Adrenal gland (tissue), 19 donors: ENCODE measurements around the gene ZNF222. TPM values are rescaled to one million over a fixed set of nuclear protein-coding genes. Genes with fewer than 3 reads are reported as not detected.

Experiments used
- DNase-seq, 7 donors: peaks; one replicate each; pipeline ENCODE4 v3.0.0-alpha.2; 2019 to 2020
- H3K27ac ChIP-seq, 5 donors: fragments of 200-600 bp; sonication (generic) in 4 of 5; 1 replicate in 3 of 5; 2 replicates in 2 of 5; pipeline versions ENCODE4 v1.5.1 to v1.8.0; 2016 to 2020; ENCODE audit warnings: mild to moderate bottlenecking in 1 of 5
- H3K27me3 ChIP-seq: fragments of 200-600 bp; 2 replicates; pipeline ENCODE4 v1.8.0; 2021
- H3K36me3 ChIP-seq, 2 donors: fragments of 200-600 bp; replicated peaks in 1 of 2; 1 replicate in 1 of 2; 2 replicates in 1 of 2; pipeline versions ENCODE4 v1.5.1 to v1.8.0; 2018 to 2022
- H3K4me1 ChIP-seq, 2 donors: fragments of 200-600 bp; replicated peaks in 1 of 2; 1 replicate in 1 of 2; 2 replicates in 1 of 2; pipeline versions ENCODE4 v1.5.1 to v1.8.0; 2018 to 2021
- H3K4me3 ChIP-seq, 4 donors: fragments of 200-600 bp; sonication (generic) in 3 of 4; one replicate each; pipeline ENCODE4 v1.5.1; 2016 to 2018
- H3K9me3 ChIP-seq, 3 donors: fragments of 200-600 bp; sonication (generic) in 1 of 3; replicated peaks in 1 of 3; 1 replicate in 2 of 3; 2 replicates in 1 of 3; pipeline versions ENCODE4 v1.5.1 to v1.8.0; 2016 to 2021
- POLR2A ChIP-seq, 2 donors: fragments of 450-650 bp; IDR thresholded peaks; one replicate each; pipeline ENCODE4 v1.6.1; 2017; ENCODE audit warnings: antibody characterized with exemption in 2 of 2, mild to moderate bottlenecking in 2 of 2, moderate library complexity in 1 of 2
- WGBS, 4 donors: extraction: QIAGEN DNeasy Blood & Tissue Kit in 2 of 4; methylation state at CpG; one replicate each; pipeline versions ENCODE4 v1.1.5 to v1.1.7; 2013 to 2017; 5-methylcytosine and 5-hydroxymethylcytosine counted together
- intact Hi-C, 2 donors: fragments of 100-400 bp; cut with DNase I; formaldehyde crosslinking; loops; one replicate each; pipeline versions ENCODE4 v1.14.1 to v1.15.0; 2022 to 2023
- long read RNA-seq, 10 donors: library from polyadenylated mRNA in 3 of 10; unstranded in 2 of 10; stranded (forward) in 1 of 10; transcript quantifications; one replicate each; pipeline ENCODE4 v2.0.0 and lab custom pipeline, GENCODE V29; 2021 to 2026
- polyA plus RNA-seq, 3 donors: library from polyadenylated mRNA; stranded (reverse); fragments of 200-250 nt in 2 of 3; fragments of 350-450 nt in 1 of 3; fragmentation: Illumina TruSeq in 1 of 3; extraction: RNeasy Lipid Tissue Mini Kit (QIAGEN cat#74804) in 1 of 3; gene quantifications; one replicate each; pipeline ENCODE4 v1.2.3, GENCODE V29; 2013 to 2014
- total RNA-seq, 9 donors: library from RNA; depleted of rRNA in 4 of 9; stranded (reverse); fragments of >200 nt in 4 of 9; fragments of 120-200 nt in 1 of 9; fragmentation: NEBNext Ultra II Directional in 1 of 9; extraction: Animal tissue kit (Norgen Biotek cat#: 25700) in 1 of 9; gene quantifications; one replicate each; pipeline versions ENCODE4 v1.1.0 to v1.2.4, GENCODE V29; 2013 to 2023
- TF ChIP-seq, protein P1 (sequence below), 6 experiments: fragments of 450-650 bp in 4 of 6; fragments of 200-600 bp in 2 of 6; sonication (generic) in 1 of 6; IDR thresholded peaks; 1 replicate in 5 of 6; 2 replicates in 1 of 6; pipeline versions ENCODE4 v1.5.1 to v1.8.0; 2016 to 2021; ENCODE audit warnings: antibody characterized with exemption in 6 of 6, mild to moderate bottlenecking in 2 of 6, moderate library complexity in 1 of 6
- donor health status: healthy with polysubstance abuse.
- donor health status: Bipolar disorder and iron deficiency.
- donor health status: DM: yes; HTN: yes; CAD: no.
- donor health status: DM: no; HTN: no; CAD: no.
- donor health status: DM: no; HTN: no; CAD: no.
- donor health status: DM: yes; HTN: yes; CAD: no.

The ZNF222 gene
- total RNA-seq (10 to 100 TPM in 1 of 9 donors, 1 to 10 TPM in 8; 2.3 to 10.9 (median 4.5) TPM), polyA plus RNA-seq (1 to 10 TPM; 4.1 to 7.8 (median 4.5) TPM)
- long read RNA-seq, donor 1, partial matches to known transcripts, result 0 of 1 reads
- long read RNA-seq, donor 1, other reads (novel, unspliced or antisense), result 0 of 1 reads
- long read RNA-seq, donor 2, partial matches to known transcripts, result 0 of 1 reads
- long read RNA-seq, donor 2, other reads (novel, unspliced or antisense), result 0 of 1 reads
- long read RNA-seq, donor 3, partial matches to known transcripts, result 0 of 1 reads
- long read RNA-seq, donor 3, other reads (novel, unspliced or antisense), result 0 of 1 reads
- long read RNA-seq, donor 4, partial matches to known transcripts, result 0 of 4 reads
- long read RNA-seq, donor 4, other reads (novel, unspliced or antisense), result 0 of 4 reads
- long read RNA-seq, donor 5, transcript ZNF222-202 (4 exons, 1,595 nt), result major isoform, 6 of 8 reads
- long read RNA-seq, donor 5, partial matches to known transcripts, result 0 of 8 reads
- long read RNA-seq, donor 5, other reads (novel, unspliced or antisense), result 2 of 8 reads
- long read RNA-seq, donor 6, partial matches to known transcripts, result 1 of 2 reads
- long read RNA-seq, donor 6, other reads (novel, unspliced or antisense), result 0 of 2 reads
- long read RNA-seq, donor 7, partial matches to known transcripts, result 0 of 1 reads
- long read RNA-seq, donor 7, other reads (novel, unspliced or antisense), result 0 of 1 reads
- long read RNA-seq, donor 8, partial matches to known transcripts, result 0 of 1 reads
- long read RNA-seq, donor 8, other reads (novel, unspliced or antisense), result 0 of 1 reads
- long read RNA-seq, donor 9, partial matches to known transcripts, result 0 of 1 reads
- long read RNA-seq, donor 9, other reads (novel, unspliced or antisense), result 0 of 1 reads
- long read RNA-seq, donor 10, result 0 reads

DNA sequence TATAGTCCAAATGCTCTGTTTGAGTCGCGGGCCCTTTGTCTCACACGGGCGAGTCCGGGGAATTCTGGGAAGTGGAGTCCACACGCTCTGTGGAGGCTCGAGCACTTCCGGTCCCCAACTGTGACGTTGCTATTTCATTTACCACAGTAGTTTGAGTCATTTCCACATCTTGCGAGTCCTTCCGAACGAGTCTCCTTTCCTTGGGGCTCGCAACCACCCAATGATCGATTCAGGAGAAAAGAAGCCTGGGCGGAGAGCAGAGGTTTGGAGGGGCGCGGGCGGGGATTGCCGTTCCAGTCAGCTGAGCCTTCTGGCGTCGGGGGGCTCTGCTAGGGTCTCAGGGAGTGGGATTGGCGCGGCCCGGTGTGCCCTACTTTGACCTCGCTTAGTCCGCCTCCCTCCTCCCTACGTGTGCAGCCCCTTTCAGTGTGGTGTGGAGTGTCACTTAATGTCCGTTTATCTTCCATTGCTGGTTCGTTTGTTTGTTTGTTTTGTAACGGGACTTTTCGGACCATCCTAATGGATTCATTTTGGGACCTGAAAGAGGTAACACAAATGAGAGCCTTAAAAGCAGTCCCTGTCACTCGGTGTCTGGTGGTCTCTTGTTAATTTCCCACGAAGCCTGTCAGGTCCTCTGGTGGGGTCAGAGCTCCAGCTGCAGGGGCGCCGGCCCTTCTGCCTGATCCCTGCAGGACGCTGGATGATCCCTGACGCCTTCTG lies at the start of gene ZNF222:
Gene ZNF222, plus strand, starts transcription at position 163 of the 720 bp plus-strand sequence. Its CDS starts 58 bp downstream, at position 221.
- H3K4me1 ChIP-seq, result peaks cover 0 to 5% of the 10 kb centered on the region in 2 donors
- H3K9me3 ChIP-seq, result peaks cover 0 to 6% (median 0%) of the 10 kb centered on the region in 3 donors
- no peaks in the 10 kb centered on the region for H3K27me3 ChIP-seq
- intact Hi-C loops, result no loop called here
- peak within 1 kb of the TSS in 3 of 5 donors; percentile 58 to 70 (median 65) for H3K27ac ChIP-seq
- TF ChIP-seq, protein P1, sequence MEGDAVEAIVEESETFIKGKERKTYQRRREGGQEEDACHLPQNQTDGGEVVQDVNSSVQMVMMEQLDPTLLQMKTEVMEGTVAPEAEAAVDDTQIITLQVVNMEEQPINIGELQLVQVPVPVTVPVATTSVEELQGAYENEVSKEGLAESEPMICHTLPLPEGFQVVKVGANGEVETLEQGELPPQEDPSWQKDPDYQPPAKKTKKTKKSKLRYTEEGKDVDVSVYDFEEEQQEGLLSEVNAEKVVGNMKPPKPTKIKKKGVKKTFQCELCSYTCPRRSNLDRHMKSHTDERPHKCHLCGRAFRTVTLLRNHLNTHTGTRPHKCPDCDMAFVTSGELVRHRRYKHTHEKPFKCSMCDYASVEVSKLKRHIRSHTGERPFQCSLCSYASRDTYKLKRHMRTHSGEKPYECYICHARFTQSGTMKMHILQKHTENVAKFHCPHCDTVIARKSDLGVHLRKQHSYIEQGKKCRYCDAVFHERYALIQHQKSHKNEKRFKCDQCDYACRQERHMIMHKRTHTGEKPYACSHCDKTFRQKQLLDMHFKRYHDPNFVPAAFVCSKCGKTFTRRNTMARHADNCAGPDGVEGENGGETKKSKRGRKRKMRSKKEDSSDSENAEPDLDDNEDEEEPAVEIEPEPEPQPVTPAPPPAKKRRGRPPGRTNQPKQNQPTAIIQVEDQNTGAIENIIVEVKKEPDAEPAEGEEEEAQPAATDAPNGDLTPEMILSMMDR (IDR thresholded peaks at IDR 0.05), result no peak
- peak in 1 of 2 donors; percentile 26 for TF ChIP-seq POLR2A (IDR thresholded peaks at IDR 0.05)
- peak within 1 kb of the TSS; percentile 9 to 89 (median 49) for H3K4me3 ChIP-seq
- peak; percentile 82 to 94 (median 90) for DNase-seq
- H3K36me3 ChIP-seq, result peaks cover 0 to 32% of the 10 kb centered on the region in 2 donors
- WGBS, 4 donors, result 2 to 3% (median 3%) methylated on average over 17 to 37 of the region's 37 CpGs

DNA sequence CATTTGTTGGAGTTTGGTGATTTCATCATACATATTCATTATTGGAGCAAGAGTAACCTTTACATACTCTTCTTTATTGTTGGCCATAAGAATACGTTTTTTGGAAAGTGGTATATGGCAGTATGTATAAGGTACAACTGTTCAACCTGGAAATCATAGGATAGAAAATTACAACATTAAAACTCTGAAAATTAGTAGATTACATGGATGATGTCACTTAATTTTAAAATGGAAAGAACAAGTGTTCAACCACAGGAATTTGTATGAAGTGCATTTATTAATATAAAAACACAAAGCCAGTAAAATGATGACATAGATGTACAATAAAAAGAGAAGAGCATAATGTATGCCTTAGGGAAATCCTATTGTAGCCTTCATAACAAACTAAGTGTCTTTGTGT lies 48.4 kb upstream of the ZNF222 start:
- H3K27ac ChIP-seq, result no peak overlapping the region
- no peak overlapping the region for H3K4me3 ChIP-seq
- intact Hi-C loops, result no loop called here
- no peak for TF ChIP-seq POLR2A (IDR thresholded peaks at IDR 0.05)
- TF ChIP-seq, protein P1 (IDR thresholded peaks at IDR 0.05), result no peak
- DNase-seq, result no peak
- H3K9me3 ChIP-seq, result peaks cover 0 to 60% (median 7%) of the 10 kb centered on the region in 3 donors
- WGBS, 4 donors, result 83 to 91% (median 91%) methylated on average over 1 of the region's 1 CpG
- H3K4me1 ChIP-seq, result no peaks in the 10 kb centered on the region
- H3K27me3 ChIP-seq, result no peaks in the 10 kb centered on the region
- no peaks in the 10 kb centered on the region for H3K36me3 ChIP-seq

DNA sequence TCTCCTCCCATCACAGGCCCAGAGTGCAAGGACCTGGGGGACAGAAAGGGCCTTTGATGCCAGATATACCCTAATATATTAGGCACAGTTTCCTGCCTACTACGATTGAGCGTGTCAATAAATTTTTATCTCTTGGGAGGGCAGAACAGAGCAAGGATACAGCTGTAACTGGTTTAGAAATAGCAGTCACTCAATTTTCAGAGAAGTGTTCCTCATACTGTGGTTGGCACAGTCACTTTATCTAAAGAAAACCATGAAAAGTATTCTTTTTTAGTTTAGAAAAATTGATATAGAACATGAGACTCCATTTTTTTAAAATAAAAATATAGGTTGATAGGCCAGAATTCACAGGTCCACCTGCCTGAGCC lies 41.7 kb upstream of the ZNF222 start:
- peak overlapping the region in 1 of 4 donors; percentile 65 for H3K4me3 ChIP-seq
- H3K36me3 ChIP-seq, result no peaks in the 10 kb centered on the region
- H3K27me3 ChIP-seq, result no peaks in the 10 kb centered on the region
- H3K4me1 ChIP-seq, result peaks cover 0 to 11% of the 10 kb centered on the region in 2 donors
- peak overlapping the region in 1 of 5 donors; percentile 46 for H3K27ac ChIP-seq
- TF ChIP-seq, protein P1 (IDR thresholded peaks at IDR 0.05), result no peak
- TF ChIP-seq POLR2A (IDR thresholded peaks at IDR 0.05), result no peak
- intact Hi-C loops, result no loop called here
- no peak for DNase-seq
- H3K9me3 ChIP-seq, result peaks cover 0 to 6% (median 0%) of the 10 kb centered on the region in 3 donors
- 57 to 86% (median 64%) methylated on average over 2 of the region's 2 CpGs for WGBS, 4 donors
